T-helper 9 cell (primary cell): Measurements from ENCODE around the gene PRDM11.

Source experiments
- DNase-seq: peaks from one replicate; pipeline ENCODE4 v3.0.0-alpha.2; 2020

The PRDM11 gene

GRCh38 chr11:45178223-45178622, 31.8 kb downstream of the PRDM11 start:
- DNase-seq = no peak

- no peak for DNase-seq
Observed at GRCh38 chr11:45178890-45179671, 32.6 kb downstream of the PRDM11 start.

DNA sequence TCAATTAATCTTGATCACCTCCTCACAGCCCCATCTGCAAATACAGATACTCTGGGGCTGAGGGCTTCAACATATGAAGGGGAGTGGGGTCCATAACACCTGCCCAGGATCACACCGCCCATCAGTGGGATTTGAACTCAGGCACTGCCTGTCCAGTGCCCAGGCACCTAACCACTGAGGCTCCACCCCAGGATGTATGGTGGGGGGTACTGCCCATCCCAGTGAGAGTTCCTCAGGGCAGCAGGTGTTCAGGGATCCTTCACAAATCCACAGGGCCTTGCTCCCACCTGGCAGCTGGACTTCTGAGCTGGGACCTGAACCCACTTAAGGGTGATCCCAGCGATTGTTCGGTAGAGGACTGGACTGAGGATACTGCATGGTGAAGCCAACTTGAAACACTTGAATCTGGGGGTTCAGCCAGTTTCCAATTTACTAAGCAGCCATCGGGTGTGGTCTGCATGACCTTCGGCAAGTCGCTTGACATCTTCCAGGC, 33.3 kb downstream of the PRDM11 start:
- no peak for DNase-seq

GRCh38 chr11:45180179-45180847, 33.9 kb downstream of the PRDM11 start:
- no peak for DNase-seq

GRCh38 chr11:45180848-45181192, 34.4 kb downstream of the PRDM11 start:
- peak; percentile 8 for DNase-seq

DNA sequence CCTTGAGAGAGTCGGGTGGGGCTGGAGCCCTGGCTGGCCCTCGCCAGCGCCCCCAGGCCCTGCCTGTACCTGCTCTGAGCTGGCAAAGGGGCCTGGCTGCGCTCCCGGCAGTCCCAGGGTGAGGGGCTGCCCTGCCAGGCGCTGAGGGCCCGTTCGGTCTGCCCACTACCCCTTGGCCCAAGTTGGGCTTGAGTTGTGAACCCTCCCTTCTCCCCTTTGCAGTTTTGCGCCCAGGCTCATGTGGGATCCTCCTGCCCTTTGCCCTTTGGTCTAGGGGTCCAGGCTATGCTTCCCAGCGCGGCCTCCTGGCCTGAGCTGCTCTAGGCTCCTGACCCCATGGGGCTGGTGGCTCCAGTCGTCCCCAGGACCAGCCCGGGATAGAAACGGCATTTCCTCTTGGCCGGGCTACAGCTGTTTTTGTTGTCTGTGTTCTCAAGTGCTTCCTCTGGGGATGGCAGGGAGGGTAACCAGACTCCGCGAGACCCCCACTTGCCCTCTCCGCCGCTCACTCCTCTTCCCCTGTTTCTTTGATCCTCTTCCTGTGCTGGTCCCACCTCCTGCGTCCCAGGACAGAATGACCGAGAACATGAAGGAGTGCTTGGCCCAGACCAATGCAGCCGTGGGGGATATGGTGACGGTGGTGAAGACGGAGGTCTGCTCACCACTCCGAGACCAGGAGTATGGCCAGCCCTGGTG, 34.9 kb downstream of the PRDM11 start:
- DNase-seq = no peak

DNA sequence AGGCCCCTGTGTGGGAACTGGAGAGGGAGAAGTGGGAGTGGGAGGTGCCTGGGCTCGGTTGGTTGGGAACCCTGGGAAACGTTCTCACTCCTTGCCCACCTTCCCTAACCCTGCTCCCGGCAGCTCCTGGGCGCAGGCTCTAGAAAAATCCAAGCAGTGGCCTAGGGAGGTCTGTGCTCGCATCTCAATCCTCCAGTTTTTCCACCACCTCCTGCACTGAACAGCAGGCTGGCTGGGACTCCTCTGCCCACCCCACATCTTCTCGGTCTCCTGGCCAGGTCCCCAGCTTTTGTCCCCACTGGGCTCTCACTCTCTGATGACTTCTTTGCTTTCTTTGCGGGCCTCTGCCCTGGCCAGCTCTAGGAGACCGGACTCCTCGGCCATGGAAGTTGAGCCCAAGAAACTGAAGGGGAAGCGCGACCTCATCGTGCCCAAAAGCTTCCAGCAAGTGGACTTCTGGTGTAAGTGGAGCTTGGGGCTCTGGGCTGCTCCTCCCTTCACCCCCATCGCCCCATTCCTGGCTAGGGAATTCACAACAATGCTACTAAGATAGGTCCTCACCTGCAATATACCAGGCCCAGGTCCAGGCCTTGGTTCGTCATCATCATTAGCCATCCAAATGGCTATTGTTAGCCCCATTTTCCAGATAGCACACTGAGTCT, 35.6 kb downstream of the PRDM11 start:
- no peak for DNase-seq

- no peak for DNase-seq
Observed at GRCh38 chr11:45182902-45183301, 36.5 kb downstream of the PRDM11 start.

DNA sequence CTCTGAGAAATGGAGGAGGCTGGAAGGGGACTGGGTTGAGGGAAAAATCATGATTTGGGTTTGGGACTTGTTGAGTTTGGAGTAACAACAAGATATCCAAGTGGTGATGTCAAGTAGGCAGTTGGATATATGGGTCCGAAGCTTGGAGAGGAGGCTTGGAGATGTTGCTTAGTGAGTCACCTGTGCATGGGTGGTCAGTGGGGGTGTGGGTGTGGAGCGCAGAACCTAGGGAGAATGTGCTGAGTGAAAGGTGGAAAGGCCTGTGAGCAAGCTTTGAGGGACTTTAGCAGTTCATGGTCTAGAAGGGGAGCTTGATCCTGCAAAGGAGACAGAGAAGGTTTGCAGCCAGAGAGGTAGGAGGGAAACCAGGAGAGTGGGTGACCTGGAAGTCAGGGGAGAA, 38.2 kb downstream of the PRDM11 start:
- no peak for DNase-seq

- DNase-seq = no peak
Observed at GRCh38 chr11:45185228-45185729, 38.8 kb downstream of the PRDM11 start.

DNA sequence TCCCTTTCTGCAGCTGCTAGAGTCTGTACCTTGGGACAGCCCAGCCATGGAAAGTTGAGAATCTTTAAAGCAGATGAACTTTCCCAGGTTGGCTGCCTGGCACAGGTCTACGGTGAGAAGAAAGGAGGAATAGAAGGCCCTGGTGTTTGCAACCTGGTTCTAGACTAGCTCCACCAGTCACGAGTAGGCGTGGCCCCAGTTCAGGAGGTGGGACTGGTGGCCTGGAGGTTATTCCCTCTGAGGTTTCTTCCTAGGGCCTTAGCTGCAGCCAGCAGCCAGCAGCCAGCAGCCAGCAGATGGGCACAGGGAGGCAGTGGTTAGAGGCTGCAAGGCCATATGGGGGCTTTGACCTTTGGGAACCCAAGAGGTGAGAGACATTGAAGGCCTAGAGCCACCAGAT, 40.9 kb downstream of the PRDM11 start:
- DNase-seq = no peak

DNA sequence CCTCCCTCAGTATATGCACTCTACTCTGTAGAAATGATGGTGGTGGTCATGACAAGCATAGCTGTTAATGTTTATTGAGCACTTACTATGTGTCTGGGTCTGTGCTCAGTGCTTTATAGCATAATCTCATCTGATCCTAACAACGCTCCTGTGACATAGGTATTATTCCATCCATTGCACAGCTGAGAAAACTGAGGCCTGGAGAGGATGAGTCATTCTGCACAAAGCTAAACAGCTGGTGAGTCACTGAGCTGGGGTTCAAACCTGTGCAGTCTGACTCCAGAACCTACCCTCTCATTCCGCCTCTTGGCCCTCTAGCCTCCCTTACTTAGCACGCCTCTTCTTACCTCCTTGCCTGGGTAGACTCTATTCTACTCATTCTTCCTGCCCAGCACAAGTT, 41.7 kb downstream of the PRDM11 start:
- DNase-seq = no peak

- no peak for DNase-seq
Observed at GRCh38 chr11:45189230-45189629, 42.8 kb downstream of the PRDM11 start.

GRCh38 chr11:45193695-45194094, 47.3 kb downstream of the PRDM11 start:
- no peak for DNase-seq

DNA sequence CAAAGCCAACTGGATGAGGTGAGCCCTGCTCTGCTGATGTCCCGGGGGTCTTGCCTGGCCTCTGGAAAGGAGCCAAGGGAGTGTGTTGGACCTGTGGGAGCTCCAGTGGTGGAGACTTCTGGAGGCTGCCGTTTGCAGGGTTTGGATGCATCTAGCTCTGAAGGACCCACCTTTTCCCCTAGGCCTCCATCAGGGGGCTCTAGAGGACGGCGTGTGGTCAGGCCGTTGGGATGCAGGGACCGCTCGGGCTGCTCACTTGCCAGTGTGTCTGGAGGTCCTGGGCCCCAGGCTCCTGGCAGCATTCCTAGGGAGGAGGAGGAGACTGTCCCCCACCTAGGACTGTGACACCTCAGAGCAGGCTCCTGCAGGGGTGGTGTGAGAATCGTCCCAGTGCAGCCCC, 58.3 kb downstream of the PRDM11 start:
- no peak for DNase-seq

GRCh38 chr11:45205978-45206377, 59.5 kb downstream of the PRDM11 start:
- no peak for DNase-seq

- no peak for DNase-seq
Observed at GRCh38 chr11:45208135-45208534, 61.7 kb downstream of the PRDM11 start.

DNA sequence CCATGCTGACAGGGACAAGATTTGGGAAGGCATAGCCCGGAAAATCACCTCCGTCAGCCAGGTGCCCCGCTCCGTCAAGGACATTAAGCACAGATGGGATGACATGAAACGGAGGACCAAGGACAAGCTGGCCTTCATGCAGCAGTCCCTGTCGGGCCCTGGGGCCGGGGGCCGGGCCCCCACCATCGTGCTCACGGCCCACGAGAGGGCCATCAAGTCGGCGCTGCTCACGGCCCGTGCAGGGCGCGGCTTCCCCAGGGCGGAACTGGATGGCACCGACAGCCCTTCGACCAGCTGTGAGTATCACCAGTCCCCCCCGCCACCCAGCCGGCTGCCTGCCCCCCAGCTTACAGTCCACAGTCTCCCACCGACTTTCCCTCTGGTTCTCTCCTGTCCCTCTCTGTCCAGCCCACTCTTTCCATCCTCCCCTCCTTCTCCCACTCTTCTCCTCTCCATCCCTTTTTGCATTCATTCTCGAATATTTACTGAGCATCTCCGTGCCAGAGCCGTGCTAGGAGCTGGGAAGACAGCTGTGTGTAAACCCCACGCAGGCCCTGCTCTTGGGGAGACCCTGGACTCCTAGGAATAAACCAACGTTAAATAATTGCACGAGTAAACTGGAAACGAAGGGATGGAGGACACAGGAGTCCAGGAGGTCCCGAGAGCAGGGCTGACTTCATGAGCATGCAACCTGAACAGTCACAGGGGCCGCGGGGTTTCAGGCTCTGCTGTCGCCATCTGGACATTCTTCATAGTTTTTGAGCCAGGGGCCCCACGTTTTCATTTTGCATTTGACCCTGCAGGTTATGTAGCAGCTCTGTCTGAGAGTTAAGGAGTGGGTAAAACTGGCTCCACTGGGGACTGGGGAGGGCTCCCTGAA, 62.8 kb downstream of the PRDM11 start:
- DNase-seq = no peak

DNA sequence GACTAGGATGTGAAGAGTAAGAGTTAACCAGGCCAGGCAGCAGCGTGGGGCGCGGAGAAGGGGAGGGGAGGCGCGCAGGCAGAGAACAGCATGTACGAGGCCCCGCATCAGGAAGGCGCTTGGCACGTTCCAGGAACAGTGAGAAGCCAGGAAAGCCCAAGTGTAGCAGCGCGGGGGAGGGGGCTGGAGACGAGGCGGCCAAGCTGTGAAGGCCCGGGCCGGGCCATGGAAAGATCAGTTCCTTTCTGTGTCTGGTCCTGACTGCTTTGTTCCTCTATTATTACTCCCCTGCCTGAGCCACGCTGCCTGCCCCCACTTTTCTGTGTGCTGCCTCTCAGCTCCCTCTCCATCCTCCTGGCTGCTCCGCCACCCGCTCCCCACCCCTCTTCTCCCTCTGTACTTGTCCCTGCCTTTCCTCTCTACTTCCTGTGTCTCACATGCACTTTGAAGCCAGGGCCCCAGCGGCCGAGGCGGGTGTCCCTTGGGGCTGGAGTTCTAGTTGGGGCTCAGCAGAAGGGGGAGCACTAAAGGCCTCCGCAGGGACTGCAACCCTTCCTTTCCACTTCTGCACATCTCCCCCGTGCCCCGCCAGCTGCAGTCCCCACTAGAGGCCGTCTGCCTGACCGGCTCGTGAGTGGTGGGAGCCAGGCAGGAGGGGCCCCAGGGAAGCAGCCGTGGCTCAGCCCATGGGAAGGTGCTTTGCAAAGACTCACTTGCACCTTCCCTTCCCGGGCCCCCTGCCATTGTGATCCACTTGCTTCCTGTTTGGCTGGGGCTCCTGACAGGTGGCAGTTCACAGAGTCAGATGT, 63.7 kb downstream of the PRDM11 start:
- no peak for DNase-seq

- DNase-seq = no peak
Observed at GRCh38 chr11:45210846-45211245, 64.4 kb downstream of the PRDM11 start.

GRCh38 chr11:45211732-45212131, 65.3 kb downstream of the PRDM11 start:
- no peak for DNase-seq
